ENCODE data around the gene CCDC102B.

CCDC102B gene

GRCh38 chr18:68848242-68848641 is 50.4 kb downstream of the CCDC102B start:
- DNase-seq (ENCODE audit: extremely low spot score), result no peak
- no peak for TF ChIP-seq CTCF (IDR thresholded peaks at IDR 0.05; ENCODE audit: control extremely low read depth, extremely low read depth, low read depth, missing control alignments)
- CTCF ChIA-PET, result interaction anchor here (1.1 to 1.8 kb wide), 3 partner anchors 19 to 1607 kb away, joined by 3 to 5 read pairs (median 3); no protein-coding TSS in a partner anchor
- POLR2A ChIA-PET, result no interaction called here

DNA sequence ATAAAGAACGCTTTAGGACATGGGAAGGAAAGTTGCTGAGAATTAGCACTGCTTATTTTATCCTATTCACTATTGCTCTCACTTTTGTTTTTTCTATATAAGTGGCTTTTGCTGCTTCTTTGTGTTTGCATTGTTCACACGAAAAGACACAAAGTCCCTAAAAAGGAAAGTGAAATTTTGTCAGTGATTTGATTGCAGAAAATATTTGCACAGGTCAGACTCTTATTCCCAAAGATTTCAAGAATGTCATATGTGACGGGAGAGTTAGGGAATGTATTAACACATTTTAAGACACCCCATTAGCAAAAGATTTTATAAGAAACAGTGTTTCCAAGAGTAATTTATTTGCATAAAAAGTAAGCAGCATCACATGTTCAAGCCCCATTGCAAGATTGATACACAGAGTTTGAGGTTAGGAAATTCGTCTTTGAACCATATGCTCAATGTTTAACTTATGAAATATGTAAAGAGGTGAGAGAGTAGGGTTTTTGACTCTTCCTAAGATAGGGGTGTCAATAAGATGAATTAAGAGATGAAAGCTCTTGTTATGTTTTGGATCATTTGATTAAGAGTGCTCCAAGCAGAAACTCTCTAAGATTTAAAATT is 57.0 kb downstream of the CCDC102B start:
- DNase-seq (ENCODE audit: extremely low spot score), result no peak
- ChIA-PET POLR2A (no interaction called here), CTCF (no interaction called here)
- TF ChIP-seq CTCF (IDR thresholded peaks at IDR 0.05; ENCODE audit: control extremely low read depth, extremely low read depth, low read depth, missing control alignments), result no peak

DNA sequence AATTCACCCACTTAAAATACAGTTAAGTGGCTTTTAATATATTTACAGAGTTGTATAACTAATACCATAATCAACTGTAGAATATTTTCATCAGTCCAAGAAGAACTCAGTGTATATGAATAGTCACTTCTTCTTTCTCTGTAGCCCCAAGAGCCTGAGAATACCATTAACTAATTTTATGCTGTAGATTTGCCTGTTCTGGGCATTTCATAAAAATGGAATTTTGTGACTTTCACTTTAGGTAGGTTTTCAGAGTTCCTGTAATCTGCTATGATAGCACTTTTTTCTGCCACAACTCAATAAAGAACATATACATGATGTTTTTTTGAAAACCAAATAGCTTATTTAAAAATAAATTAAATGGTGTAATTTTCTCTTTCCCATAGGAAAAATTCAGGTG is 57.6 kb downstream of the CCDC102B start:
- DNase-seq (ENCODE audit: extremely low spot score), result no peak
- ChIA-PET CTCF (no interaction called here), POLR2A (interaction anchor here (0.8 kb wide), 1 partner anchor 11 kb away, joined by 3 read pairs; no protein-coding TSS in a partner anchor)
- no peak for TF ChIP-seq CTCF (IDR thresholded peaks at IDR 0.05; ENCODE audit: control extremely low read depth, extremely low read depth, low read depth, missing control alignments)

DNA sequence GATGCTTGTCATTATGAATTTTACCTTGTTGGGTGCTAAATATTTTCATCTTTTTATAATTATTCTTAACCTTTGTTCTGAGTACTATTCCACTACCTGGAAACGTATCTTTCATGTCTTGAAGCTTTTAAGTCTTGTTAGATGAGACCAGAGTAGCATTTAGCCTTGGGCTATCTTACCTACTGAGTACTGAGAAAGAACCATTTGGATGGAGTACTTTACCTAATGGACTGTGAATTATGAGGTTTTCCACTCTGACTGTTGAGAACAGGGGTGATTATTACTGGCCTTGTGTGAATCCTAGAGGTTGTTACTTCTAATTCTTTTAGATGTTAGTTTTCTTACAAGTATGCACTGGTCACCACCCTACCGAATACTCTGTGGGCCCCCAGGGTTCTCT is 63.5 kb downstream of the CCDC102B start:
- DNase-seq (ENCODE audit: extremely low spot score), result no peak
- CTCF ChIA-PET, result interaction anchor here (1.3 kb wide), 1 partner anchor 16 kb away, joined by 3 read pairs; no protein-coding TSS in a partner anchor
- POLR2A ChIA-PET, result no interaction called here

DNA sequence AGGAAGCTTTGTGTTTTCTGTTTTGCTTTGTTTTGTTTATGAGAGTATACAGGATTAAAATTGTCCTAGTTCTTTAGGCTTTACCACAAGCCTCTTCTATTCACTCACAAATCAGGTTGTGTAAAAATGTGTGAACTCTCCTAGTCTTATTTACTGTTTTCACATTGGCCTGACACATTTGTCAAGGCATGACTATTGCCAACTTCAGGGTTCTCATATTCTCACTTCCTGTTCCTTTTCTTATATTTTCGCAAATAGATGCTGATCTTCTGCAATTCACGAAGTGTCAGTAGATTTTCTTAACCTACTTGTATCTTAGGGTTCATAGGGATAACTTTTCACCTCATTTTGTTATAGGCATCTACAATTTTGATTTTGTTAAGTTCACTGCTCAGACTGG is 67.1 kb downstream of the CCDC102B start:
- ChIA-PET POLR2A (no interaction called here), CTCF (no interaction called here)
- no peak for TF ChIP-seq CTCF (IDR thresholded peaks at IDR 0.05; ENCODE audit: control extremely low read depth, extremely low read depth, low read depth, missing control alignments)
- no peak for DNase-seq (ENCODE audit: extremely low spot score)

More for the DNA sequence above, 63.5 kb downstream of the CCDC102B start:
- no peak for TF ChIP-seq CTCF (IDR thresholded peaks at IDR 0.05; ENCODE audit: control extremely low read depth, extremely low read depth, low read depth, missing control alignments)

GRCh38 chr18:68865503-68865902 is 67.6 kb downstream of the CCDC102B start:
- CTCF ChIA-PET, result no interaction called here
- no peak for TF ChIP-seq CTCF (IDR thresholded peaks at IDR 0.05; ENCODE audit: control extremely low read depth, extremely low read depth, low read depth, missing control alignments)
- POLR2A ChIA-PET, result no interaction called here
- no peak for DNase-seq (ENCODE audit: extremely low spot score)
